Measurements from ENCODE around the gene EVX2.
A peak's percentile ranks its signal among the peaks of the same experiment; 100 is the strongest.

Gene EVX2

DNA sequence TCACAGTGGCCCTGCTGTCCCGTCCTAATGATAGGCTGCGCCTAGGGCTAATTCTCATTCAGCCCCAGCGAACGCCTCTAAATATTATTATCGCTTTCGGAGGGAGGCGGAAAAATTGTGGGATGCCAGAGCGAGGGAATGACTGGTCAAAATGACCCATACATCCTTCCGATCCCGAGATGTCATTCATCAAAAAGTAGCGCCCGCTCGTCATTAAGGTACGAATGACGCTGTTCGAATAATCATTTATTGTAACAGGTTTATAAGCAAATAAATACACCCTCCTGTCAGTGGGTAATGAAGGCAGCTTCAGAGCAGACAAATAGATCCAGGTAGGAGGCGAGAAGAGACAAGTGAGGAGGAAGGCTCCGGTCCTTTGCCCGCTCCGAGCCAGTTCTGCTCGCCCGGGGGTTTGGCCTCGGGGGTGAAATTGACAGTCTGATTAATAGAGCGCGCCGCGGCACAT is at the start of gene EVX2:
Gene EVX2, minus strand, starts transcription at position 167 of the 466 bp plus-strand sequence. CDS start 186 bp downstream, outside the sequence.
- no peak for TF ChIP-seq ZNF274 (IDR thresholded peaks at IDR 0.05; ENCODE audit: low read depth, low read length)
- H3K4me3 ChIP-seq (ENCODE audit: low read length): no peak within 1 kb of the TSS

DNA sequence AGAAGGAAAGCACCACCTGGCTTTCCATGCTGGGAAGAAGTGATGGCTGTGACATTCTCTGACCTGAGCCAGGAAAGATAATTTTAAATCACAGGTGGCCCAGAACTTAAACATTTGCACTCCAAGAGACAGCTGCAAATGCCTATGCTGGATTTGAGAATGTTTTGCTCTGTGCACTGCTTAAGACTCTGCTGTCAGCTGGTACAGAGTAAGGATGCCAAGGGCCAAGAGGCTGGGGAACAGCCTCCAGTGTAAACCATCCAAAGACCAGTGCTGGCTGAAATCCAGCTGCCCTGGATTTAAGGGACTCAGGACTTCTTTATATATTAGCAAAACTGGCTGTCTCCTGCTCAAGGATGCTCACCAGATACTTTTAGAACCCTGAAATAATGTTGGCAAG is 49.6 kb upstream of the EVX2 start:
- no peak for TF ChIP-seq ZNF274 (IDR thresholded peaks at IDR 0.05; ENCODE audit: low read depth, low read length)
- H3K4me3 ChIP-seq (ENCODE audit: low read length): no peak overlapping the region

DNA sequence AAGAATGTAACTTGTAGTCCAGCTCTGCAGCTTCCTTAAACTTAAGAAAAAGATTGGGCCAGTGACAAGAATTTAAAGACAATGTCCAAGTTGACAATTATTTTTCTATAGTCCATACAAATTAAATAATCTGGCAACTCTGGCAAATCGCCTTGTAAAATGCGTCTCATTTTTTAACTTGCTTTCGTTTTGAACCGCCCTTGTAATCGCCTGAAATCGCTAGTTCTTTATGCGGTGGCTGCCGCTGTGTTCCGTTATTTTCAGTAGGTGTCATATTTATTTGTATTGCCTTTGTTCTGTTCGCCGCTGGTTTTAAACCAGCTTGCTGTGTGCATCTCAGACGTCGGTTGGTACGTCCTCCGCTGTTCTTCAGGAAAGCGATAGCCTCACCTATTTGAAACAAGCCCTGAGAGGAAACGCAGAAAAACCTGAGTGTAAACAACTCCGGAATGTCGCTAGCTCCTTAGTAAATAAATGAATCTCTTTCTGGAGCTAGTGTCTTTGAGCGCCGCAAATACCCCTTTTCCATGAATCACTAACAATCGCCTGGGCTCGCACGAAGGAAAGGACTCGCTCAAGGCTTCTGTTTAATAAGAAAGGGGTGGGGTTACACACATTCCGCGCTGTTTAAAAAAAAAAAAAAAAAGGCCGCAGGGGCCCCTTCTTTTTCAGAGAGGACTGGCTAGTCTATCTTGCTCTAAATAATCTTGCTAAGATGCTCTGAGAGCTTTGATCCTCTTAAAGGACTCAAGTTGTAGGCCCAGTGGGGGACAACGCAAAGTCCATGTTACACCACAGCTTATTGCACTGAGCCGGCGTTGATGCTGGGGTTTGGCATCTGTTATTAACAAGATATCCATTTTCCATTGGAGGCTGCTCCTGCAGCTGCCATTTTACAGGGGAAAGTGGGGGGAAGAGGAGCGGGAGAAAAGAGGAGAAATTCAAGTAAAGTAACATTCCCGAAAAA is 48.7 kb upstream of the EVX2 start:
- peak overlapping the region; percentile 32; the same call in 1 of the 2 replicates for H3K4me3 ChIP-seq (ENCODE audit: low read length)
- TF ChIP-seq ZNF274 (IDR thresholded peaks at IDR 0.05; ENCODE audit: low read depth, low read length): no peak

DNA sequence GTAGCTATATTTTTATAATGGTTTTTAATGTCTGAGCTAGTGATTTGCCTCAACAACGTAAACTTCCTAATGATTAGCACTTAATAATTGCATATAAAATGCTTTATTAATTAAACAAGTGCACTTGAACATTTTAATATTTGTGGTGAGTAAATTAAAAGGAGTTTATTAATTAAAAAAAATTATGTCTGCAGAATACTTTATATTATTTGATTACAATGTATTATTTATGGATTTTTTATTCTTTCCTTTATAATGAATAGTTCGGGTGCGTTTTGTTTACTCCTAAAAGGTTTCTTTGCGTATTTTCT is 48.0 kb upstream of the EVX2 start:
- no peak for TF ChIP-seq ZNF274 (IDR thresholded peaks at IDR 0.05; ENCODE audit: low read depth, low read length)

DNA sequence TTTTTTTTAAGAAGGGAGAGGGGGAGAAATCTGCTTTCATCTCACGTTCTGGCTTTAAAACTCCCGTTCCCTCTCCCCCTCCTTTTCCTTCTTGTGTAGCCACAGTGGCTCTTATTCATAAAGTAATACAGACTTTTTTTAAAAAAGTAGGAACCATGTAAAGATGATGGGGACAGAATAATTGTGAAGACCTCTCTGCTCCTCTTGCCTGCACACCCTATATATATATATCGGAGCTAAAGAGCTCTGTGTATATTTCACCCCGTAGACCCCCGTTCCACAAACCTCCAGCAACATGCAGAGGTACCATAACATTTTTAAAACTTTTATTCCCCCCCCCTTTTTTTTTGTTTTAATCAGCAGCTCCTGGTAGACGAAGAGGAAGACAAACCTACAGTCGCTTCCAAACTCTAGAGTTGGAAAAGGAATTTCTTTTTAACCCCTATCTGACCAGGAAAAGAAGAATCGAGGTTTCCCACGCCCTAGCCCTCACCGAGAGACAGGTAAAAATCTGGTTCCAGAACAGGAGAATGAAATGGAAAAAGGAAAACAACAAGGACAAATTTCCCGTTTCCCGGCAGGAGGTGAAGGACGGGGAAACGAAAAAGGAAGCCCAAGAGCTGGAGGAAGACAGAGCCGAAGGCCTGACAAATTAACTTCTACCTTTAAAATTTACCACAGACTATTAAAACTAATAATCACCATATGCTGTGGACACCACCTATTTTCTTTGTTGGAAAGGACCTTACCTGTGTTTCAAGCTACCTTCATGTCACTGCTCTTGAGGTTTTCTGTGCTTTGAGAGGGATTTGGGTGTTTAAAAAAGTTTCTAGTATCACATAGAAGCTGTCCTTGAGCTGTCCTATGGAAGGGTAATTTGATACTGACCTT is 47.4 kb upstream of the EVX2 start:
- TF ChIP-seq ZNF274 (IDR thresholded peaks at IDR 0.05; ENCODE audit: low read depth, low read length): no peak
- no peak overlapping the region for H3K4me3 ChIP-seq (ENCODE audit: low read length)

More for the DNA sequence above, 48.0 kb upstream of the EVX2 start:
- H3K4me3 ChIP-seq (ENCODE audit: low read length): no peak overlapping the region

DNA sequence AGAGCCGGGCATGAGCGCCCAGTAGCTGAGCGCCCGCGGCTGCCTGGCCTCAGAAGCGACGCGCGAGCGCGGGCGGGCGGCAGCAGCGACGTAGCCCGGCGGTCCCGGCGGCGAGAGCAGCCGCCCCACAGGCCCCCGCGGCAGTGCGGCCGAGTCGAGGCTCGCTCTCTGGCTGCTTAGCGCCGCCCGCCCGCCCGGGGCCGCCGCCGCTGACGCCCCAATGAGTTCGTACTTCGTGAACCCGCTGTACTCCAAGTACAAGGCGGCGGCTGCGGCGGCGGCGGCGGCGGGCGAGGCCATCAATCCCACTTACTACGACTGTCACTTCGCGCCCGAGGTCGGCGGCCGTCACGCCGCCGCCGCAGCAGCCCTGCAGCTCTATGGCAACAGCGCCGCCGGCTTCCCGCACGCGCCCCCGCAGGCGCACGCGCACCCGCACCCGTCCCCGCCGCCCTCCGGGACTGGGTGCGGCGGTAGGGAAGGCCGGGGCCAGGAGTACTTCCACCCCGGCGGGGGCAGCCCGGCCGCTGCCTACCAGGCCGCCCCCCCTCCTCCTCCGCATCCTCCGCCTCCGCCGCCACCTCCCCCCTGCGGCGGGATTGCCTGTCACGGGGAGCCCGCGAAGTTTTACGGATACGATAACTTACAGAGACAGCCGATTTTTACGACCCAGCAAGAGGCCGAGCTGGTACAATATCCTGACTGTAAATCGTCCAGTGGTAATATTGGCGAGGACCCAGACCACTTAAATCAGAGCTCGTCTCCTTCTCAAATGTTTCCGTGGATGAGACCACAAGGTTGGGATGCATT is 46.6 kb upstream of the EVX2 start:
- H3K4me3 ChIP-seq (ENCODE audit: low read length): peak overlapping the region; percentile 16; the same call in 1 of the 2 replicates
- no peak for TF ChIP-seq ZNF274 (IDR thresholded peaks at IDR 0.05; ENCODE audit: low read depth, low read length)

DNA sequence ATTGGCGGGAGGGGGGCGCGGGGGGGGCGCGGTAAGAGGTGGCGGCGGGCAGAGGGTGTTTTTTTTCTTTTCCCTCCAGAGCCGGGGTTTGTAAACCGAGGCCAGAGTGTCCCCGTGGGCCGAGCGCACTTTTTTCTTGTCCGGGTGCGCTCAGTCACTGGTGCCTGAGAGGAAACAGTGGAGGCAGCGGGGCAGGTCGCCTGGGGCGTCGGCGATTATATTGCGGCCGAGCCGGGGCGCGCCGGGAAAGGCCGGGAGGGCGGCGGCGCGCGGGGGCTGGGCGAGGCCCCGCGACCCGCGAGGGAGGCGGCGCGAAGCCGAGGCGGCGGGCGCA is 46.0 kb upstream of the EVX2 start:
- peak overlapping the region; percentile 16; the same call in 1 of the 2 replicates for H3K4me3 ChIP-seq (ENCODE audit: low read length)
- TF ChIP-seq ZNF274 (IDR thresholded peaks at IDR 0.05; ENCODE audit: low read depth, low read length): no peak

DNA sequence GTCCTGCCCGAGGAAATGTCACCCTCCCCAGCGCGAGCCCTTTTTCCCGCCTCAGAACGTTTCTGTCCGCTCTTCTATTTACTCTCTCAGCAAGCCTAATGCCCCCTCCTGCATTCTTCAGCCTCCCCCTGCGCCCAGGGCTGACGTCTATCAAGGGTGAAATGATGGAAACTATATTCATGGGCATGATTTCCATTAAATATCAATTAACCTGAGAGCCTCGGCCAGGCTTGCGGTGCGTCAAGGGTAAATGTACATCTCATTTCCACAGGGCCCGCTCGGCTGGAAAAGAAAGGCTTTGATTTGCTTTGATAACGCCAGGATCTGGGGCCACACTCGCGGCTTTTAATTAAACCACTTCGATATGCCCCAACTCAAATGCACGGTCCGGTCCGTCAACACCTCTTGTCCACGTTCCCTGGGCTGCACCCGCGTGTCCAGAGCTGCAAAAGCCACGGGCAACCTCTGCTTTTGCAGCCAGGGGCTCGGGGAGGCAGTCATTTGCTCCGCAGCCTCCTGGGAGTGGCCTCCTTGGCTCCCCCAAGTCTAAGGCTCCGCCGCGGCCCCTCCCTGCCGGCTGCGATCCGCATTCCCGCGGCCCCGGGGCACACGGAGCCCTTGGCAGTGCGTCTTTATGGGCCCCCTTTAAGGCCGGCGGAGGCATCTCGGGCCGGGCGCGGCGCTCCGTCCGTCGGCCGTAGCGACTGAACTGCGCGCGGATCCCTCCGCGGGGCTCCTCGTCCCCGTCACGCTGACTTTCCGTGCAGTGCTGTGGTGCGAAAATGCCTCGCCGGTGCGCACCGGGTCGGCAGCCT is 45.4 kb upstream of the EVX2 start, which contains the start of gene HOXD8:
Gene HOXD8, plus strand, starts transcription at position 724 of the 815 bp plus-strand sequence. CDS start 662 bp downstream, outside the sequence.
- TF ChIP-seq ZNF274 (IDR thresholded peaks at IDR 0.05; ENCODE audit: low read depth, low read length): no peak
- H3K4me3 ChIP-seq (ENCODE audit: low read length): peak within 1 kb of the TSS; percentile 16; the same call in 1 of the 2 replicates

DNA sequence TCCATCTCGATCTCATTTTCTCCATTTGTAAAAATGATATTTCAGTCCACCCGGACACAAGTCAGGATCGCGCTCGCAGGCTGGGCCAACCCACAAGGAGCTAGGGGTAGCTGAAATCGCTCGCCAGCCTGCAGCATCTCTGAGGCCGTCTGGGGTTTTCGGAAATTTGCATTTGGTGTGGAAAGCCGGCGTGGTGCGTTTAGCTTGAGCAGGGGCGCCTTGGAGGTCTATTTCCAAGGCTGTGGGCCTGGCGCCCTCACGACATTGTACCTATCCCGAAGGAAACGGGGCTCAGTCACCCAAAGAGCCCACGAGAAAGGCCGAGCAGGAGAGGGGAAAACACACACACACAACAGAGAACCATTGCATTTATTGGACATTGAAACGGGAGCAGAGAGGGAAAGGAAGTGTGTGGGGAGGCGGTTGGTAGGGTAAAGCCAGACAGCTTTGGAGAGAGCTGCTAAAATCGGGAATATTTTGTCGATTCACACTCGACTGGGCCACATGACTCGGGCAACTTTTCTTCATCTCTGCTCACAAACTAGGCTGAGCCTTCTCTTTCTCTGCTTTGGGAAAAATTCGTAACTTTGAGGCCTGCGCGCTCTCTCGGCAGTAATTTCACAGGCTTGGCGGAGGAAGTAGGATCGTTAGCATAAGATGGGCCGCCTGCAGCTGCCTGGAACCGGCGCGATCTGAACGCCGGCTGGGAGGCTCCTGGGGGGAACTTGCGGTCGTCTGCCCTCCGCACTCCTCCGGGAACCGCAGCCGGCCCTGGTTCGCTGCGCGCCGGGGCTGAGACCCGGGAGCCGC is 44.6 kb upstream of the EVX2 start:
- no peak overlapping the region for H3K4me3 ChIP-seq (ENCODE audit: low read length)
- no peak for TF ChIP-seq ZNF274 (IDR thresholded peaks at IDR 0.05; ENCODE audit: low read depth, low read length)

DNA sequence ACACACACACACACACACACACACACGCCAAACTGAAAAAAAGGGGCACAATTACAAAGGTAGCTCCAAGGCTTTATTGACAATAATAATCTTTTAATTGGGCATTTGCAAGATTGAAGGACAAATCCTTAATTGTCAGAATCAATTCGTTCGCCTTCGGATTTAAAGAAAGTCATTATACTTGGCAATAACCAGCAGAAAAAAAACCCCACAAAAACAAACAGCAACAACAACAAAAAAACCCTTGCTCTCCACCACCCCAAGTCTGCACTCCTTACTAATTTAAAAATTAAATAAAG is 44.0 kb upstream of the EVX2 start:
- no peak overlapping the region for H3K4me3 ChIP-seq (ENCODE audit: low read length)
- no peak for TF ChIP-seq ZNF274 (IDR thresholded peaks at IDR 0.05; ENCODE audit: low read depth, low read length)

DNA sequence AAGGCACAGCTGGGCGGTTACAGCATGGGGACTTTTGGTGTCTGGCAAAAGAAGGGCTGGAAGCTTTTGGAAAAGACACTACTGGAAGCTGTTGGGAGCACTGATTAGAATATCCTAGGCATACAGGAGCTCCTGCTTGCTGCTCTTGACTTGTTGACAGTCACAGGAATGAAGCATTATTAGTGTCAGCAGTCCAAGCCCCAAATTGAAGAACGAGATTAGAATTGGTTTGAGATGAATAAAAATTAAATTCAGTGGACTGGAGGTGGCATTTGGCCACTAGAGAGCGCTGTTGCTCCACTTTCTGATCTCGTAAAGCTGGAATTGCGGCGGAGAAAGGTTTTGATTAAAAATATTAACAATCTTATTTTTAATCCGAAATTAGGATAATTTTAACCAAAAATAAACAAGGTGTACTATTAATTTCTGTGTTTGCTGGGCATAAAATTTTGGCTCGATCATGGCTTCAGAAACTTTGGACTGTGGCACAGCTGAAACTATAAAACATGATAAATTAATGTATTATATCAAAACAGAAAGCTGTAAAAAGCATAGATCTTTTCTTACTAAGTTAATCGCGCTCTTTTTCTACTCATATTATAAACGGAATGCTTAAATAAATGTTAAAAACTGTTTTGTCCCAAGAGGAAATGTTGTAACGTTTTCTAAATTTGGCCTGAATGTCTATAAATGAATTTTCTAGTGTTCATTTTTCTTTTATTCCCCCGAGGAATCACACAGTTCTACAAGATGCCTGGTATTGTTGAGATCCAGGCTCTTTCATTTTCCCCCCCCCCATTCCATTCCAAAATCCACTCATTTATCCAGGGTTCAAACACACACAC is 43.4 kb upstream of the EVX2 start:
- no peak for TF ChIP-seq ZNF274 (IDR thresholded peaks at IDR 0.05; ENCODE audit: low read depth, low read length)
- H3K4me3 ChIP-seq (ENCODE audit: low read length): no peak overlapping the region

DNA sequence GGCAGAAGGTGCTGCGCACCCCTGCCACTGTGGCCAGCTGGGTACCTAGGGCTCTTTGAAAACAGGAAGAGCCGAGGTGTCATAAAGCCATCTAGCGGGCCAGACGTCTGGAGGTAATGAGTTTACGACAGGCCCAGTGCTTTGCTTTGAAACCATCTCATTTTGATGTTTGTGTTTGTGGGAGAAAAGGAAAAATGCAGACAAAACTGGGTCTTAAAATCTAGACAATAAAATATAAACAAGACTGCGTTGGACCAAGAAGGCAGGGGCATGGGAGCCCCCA is 42.0 kb upstream of the EVX2 start:
- TF ChIP-seq ZNF274 (IDR thresholded peaks at IDR 0.05; ENCODE audit: low read depth, low read length): no peak
- H3K4me3 ChIP-seq (ENCODE audit: low read length): no peak overlapping the region
